ENCODE results near the gene ERP29. TPM values are rescaled to one million over a fixed set of nuclear protein-coding genes. Genes with fewer than 3 reads are reported as not detected.

Gene ERP29
- total and polyA plus RNA-seq, 2 of the 13 experiments (the other 11 are each of a cell fraction or from before 2014, with no cell fraction given): 111 to 147 TPM

DNA sequence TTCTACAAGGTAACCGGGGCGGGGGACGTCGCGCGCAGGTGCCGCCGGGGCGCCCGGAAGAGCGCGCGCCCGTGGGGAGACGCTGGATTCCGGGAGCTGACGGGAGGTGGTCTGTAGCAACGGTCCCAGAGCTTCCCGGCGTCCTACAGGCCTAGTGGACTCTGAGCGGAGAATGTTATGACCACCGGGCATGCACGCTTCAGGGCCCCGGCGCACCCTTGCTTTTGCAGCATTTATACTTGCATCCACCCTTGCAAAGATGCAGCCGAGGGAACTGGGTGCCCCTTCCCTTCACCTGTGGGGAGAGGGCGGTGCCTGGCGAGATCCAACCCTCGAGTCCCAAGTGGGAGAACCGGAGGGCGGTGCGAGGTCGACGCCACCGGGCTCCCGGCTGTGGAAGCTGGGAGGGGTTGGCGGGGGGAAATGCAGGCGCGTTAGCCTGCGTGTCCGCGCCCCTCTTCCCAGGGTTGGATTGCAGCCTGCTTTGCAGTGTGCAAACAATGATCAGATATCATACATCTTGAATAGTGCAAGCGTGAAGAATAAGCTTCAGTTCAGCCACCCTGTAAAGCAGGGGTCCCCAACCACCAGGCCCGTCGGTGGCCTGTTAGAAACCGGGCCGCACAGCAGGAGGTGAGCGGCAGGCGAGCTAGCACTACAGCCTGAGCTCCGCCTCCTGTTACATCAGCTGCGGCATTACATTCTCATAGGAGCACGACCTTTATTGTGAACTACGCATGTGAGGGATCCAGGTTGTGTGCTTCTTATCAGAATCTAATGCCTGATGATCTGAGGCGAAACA lies 576 bp downstream of the ERP29 start (continued):
- TF ChIP-seq, protein P1, sequence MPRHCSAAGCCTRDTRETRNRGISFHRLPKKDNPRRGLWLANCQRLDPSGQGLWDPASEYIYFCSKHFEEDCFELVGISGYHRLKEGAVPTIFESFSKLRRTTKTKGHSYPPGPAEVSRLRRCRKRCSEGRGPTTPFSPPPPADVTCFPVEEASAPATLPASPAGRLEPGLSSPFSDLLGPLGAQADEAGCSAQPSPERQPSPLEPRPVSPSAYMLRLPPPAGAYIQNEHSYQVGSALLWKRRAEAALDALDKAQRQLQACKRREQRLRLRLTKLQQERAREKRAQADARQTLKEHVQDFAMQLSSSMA (CRISPR knock-in tag; IDR thresholded peaks at IDR 0.05): no peak
- no peak; the same call in 1 of the 2 replicates for TF ChIP-seq BRD4 (CRISPR knock-in tag; IDR thresholded peaks at IDR 0.05)
- TF ChIP-seq TCF7L2 (IDR thresholded peaks at IDR 0.05; ENCODE audit: low read depth, low read length): no peak
- TF ChIP-seq, protein P2, sequence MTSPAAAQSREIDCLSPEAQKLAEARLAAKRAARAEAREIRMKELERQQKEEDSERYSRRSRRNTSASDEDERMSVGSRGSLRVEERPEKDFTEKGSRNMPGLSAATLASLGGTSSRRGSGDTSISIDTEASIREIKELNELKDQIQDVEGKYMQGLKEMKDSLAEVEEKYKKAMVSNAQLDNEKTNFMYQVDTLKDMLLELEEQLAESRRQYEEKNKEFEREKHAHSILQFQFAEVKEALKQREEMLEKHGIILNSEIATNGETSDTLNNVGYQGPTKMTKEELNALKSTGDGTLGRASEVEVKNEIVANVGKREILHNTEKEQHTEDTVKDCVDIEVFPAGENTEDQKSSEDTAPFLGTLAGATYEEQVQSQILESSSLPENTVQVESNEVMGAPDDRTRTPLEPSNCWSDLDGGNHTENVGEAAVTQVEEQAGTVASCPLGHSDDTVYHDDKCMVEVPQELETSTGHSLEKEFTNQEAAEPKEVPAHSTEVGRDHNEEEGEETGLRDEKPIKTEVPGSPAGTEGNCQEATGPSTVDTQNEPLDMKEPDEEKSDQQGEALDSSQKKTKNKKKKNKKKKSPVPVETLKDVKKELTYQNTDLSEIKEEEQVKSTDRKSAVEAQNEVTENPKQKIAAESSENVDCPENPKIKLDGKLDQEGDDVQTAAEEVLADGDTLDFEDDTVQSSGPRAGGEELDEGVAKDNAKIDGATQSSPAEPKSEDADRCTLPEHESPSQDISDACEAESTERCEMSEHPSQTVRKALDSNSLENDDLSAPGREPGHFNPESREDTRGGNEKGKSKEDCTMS (CRISPR knock-in tag; conservative IDR thresholded peaks at IDR 0.05): no peak
- no peak for TF ChIP-seq ZXDC (CRISPR knock-in tag; IDR thresholded peaks at IDR 0.05)
- TF ChIP-seq, protein P3, sequence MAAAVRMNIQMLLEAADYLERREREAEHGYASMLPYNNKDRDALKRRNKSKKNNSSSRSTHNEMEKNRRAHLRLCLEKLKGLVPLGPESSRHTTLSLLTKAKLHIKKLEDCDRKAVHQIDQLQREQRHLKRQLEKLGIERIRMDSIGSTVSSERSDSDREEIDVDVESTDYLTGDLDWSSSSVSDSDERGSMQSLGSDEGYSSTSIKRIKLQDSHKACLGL (CRISPR knock-in tag; IDR thresholded peaks at IDR 0.05): no peak
- TF ChIP-seq, protein P4, sequence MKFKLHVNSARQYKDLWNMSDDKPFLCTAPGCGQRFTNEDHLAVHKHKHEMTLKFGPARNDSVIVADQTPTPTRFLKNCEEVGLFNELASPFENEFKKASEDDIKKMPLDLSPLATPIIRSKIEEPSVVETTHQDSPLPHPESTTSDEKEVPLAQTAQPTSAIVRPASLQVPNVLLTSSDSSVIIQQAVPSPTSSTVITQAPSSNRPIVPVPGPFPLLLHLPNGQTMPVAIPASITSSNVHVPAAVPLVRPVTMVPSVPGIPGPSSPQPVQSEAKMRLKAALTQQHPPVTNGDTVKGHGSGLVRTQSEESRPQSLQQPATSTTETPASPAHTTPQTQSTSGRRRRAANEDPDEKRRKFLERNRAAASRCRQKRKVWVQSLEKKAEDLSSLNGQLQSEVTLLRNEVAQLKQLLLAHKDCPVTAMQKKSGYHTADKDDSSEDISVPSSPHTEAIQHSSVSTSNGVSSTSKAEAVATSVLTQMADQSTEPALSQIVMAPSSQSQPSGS (CRISPR knock-in tag; IDR thresholded peaks at IDR 0.05): no peak; the same call in 1 of the 2 replicates
- no peak for TF ChIP-seq REXO4 (CRISPR knock-in tag; IDR thresholded peaks at IDR 0.05; ENCODE audit: borderline replicate concordance)
- peak; percentile 72 for TF ChIP-seq IKZF4 (CRISPR knock-in tag; IDR thresholded peaks at IDR 0.05; ENCODE audit: borderline replicate concordance, low read depth, not compliant biosample characterization)
- peak; percentile 54 for TF ChIP-seq ZMYM4 (CRISPR knock-in tag; IDR thresholded peaks at IDR 0.05)
- no peak for TF ChIP-seq SNAPC5 (CRISPR knock-in tag; IDR thresholded peaks at IDR 0.05; ENCODE audit: borderline replicate concordance)
- TF ChIP-seq ZNF616 (CRISPR knock-in tag; IDR thresholded peaks at IDR 0.05; ENCODE audit: low read depth): 0 out of 2 replicates have a peak, but pooled peaks have one; percentile 50
- no peak for TF ChIP-seq YY1 (IDR thresholded peaks at IDR 0.05; ENCODE audit: insufficient read depth, insufficient replicate concordance, low read depth, low read length)
- no peak for TF ChIP-seq ZNF761 (CRISPR knock-in tag; conservative IDR thresholded peaks at IDR 0.05)
- 0 out of 2 replicates have a peak, but pooled peaks have one; percentile 28 for TF ChIP-seq HNRNPL (IDR thresholded peaks at IDR 0.05; ENCODE audit: low read depth, low read length)
- no peak for TF ChIP-seq BRCA1 (CRISPR knock-in tag; IDR thresholded peaks at IDR 0.05)
- 0 out of 2 replicates have a peak, but pooled peaks have one; percentile 43 for TF ChIP-seq ZFP36L2 (CRISPR knock-in tag; IDR thresholded peaks at IDR 0.05)
- TF ChIP-seq, protein P5, sequence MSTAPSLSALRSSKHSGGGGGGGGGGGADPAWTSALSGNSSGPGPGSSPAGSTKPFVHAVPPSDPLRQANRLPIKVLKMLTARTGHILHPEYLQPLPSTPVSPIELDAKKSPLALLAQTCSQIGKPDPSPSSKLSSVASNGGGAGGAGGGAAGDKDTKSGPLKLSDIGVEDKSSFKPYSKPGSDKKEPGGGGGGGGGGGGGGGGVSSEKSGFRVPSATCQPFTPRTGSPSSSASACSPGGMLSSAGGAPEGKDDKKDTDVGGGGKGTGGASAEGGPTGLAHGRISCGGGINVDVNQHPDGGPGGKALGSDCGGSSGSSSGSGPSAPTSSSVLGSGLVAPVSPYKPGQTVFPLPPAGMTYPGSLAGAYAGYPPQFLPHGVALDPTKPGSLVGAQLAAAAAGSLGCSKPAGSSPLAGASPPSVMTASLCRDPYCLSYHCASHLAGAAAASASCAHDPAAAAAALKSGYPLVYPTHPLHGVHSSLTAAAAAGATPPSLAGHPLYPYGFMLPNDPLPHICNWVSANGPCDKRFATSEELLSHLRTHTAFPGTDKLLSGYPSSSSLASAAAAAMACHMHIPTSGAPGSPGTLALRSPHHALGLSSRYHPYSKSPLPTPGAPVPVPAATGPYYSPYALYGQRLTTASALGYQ (CRISPR knock-in tag; IDR thresholded peaks at IDR 0.05): no peak; the same call in 1 of the 2 replicates
